Hematopoietic multipotent progenitor cell treated with erythropoietin and hydrocortisone succinate and interleukin-3 and kit ligand, for 17 days (in vitro differentiated cells): ENCODE measurements around the gene APOC3.
"Not testable (repeated sequence)": the region's sequence is repeated elsewhere in the genome, so short reads cannot be mapped to it uniquely, and the experiment has no call there.

ENCODE experiments used
- DNase-seq: peaks from one replicate; pipeline ENCODE4 v3.0.0-alpha.2; 2015; ENCODE audit warnings: low spot score

The APOC3 gene

DNA sequence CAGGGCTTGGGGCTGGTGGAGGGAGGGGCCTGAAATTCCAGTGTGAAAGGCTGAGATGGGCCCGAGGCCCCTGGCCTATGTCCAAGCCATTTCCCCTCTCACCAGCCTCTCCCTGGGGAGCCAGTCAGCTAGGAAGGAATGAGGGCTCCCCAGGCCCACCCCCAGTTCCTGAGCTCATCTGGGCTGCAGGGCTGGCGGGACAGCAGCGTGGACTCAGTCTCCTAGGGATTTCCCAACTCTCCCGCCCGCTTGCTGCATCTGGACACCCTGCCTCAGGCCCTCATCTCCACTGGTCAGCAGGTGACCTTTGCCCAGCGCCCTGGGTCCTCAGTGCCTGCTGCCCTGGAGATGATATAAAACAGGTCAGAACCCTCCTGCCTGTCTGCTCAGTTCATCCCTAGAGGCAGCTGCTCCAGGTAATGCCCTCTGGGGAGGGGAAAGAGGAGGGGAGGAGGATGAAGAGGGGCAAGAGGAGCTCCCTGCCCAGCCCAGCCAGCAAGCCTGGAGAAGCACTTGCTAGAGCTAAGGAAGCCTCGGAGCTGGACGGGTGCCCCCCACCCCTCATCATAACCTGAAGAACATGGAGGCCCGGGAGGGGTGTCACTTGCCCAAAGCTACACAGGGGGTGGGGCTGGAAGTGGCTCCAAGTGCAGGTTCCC is at the start of gene APOC3:
APOC3 (plus strand) TSS at position 383 of the 659 bp plus-strand sequence. CDS start 676 bp downstream, outside the sequence.
- no peak for DNase-seq

DNA sequence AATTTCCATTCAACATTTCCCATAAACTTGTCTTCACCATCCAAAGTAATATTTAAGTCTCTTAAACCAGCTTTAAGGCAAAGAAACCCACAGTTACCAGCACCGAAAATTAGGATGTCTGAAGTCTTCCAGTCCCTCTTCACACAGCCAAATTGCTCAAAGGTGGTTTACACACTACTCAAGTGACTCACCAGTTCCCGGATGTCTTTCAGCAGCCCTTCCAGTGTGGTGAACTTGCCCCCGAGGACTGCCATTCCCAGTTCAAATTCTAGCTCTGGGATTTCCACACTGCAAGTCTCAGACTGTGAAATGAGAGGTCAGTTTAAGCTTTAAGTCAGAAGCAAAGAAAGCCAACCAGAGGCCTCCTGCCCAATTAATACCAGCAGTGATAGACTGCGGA is 47.0 kb upstream of the APOC3 start:
- DNase-seq, result no peak

DNA sequence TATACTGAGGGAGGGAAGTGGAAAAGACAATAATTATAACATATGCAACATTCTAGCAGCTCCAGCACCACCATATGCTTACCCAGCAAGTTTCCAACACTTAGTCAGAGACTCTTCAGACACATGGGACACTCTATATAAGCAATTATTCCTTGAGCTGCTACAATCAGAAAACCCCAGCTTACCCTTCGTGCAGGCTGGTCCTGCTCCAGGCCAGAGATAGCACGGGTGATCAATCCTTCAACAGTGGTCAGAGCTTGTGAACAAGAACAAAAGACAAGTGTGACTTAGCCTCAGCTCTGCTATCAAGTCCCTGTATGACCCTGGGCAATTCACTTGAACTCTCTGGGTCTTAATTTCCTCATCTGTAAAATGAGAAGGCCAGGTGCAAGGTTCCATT is 43.4 kb upstream of the APOC3 start:
- no peak for DNase-seq

DNA sequence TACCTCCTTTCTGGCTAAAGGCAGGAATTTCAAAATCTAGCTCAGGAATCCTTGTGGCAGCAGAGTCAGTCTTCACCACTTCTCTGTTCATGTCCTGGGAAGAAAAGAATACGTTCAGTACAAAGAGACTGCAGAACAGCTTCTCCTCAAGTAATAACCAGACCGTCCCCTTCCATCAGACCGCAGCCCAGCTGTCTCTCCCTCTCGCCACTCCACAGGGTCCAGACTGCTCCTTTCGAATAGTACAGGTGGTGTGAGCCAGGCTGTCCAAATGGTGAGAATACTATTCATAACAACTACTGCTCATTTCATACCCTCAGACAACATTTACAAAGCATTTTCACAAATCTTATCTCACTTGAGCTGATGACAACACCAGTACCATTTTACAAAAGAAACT is 42.7 kb upstream of the APOC3 start:
- no peak for DNase-seq

DNA sequence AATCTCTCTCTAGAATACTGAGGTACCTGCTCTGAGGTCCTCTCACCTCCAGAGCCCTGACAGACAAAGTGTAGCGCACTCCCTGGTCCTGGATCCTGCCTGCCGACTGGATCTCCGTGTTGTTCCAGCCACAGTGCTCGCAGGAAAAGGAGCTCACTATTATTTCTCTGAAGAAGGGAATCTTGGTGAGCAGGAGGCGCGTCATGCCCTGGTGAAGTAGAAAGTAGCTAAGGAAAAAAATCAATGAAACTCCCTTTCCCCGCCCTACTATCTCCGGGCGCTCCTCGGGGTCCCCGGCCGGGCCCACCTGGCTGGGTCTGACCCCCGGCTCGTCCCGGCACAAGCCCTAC is 42.3 kb upstream of the APOC3 start:
- DNase-seq, result no peak

DNA sequence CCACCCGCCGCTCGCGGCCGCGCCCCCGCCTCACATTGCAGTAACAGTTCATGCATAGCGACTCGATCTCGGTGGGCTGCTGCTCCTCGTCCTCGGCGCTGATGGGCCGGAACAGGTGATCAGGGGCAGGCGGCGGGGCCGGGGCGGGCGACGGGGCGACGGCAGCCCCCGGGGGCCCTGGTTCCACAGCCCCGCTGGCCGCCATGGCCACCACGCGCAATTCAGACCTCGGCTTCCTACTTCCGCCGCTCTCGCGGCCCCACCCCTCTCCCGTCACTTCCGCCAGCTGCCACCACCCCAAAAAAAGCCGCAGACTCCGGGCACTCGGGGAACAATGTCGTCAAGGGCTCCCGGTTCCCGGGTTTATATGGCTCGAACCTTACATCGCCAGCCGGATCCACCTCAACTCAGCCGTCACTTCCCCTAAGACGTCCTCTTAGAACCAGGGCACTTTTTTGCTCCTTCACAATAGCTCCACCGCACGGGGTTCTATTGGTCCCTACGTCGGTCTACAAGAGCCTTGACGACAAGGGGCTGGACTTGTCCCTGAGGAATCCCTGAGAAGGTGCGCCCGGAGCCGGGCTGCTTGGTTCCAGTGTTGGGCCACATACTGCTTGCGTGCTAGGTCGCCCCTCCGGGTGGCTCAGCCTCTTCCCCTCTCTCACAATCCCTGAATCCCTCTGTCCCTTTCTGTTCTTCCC is 41.8 kb upstream of the APOC3 start, which contains the start of gene ZPR1:
ZPR1 (minus strand) TSS at position 238 of the 701 bp plus-strand sequence; CDS start at position 205, 33 bp downstream.
- DNase-seq, result peak; percentile 80

DNA sequence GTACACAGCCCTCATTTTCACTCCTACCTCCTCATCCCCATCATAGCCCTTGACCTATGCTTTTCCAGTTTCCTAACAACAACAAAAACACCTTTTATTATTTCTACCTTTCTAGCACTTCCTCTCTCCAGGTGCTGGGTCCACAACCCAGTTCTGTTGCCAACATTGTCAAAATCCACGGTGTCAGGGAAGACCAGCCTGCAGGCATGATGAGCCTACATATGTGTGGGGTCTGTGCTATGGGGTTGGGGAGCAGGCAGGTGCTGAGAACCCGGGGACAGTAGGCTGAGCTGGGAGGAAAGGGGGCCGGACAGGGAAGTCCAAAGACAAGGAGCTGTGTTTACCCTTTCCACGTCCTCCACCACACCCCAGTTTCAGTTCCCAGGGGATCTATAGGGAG is 41.2 kb upstream of the APOC3 start:
- DNase-seq, result no peak

DNA sequence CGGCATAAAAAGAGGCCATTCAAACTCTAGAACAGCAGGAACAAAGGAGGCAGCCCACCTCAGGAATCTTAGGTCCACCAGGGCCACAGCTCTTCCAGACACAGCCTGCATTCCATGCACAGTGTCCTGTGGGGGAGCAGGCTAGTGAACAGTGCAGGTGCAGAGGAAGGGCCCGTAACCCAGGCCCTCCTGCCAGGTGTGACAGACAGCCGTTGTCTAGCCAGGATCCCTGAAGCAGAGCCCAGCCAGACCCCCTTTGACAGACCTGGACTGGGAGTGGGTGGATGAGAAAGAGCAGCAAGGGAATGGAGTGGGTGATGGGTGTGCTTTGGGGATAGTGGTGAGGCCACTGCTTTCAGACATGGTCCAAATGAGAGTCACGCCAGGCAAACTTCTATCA is 40.7 kb upstream of the APOC3 start:
- DNase-seq, result no peak

DNA sequence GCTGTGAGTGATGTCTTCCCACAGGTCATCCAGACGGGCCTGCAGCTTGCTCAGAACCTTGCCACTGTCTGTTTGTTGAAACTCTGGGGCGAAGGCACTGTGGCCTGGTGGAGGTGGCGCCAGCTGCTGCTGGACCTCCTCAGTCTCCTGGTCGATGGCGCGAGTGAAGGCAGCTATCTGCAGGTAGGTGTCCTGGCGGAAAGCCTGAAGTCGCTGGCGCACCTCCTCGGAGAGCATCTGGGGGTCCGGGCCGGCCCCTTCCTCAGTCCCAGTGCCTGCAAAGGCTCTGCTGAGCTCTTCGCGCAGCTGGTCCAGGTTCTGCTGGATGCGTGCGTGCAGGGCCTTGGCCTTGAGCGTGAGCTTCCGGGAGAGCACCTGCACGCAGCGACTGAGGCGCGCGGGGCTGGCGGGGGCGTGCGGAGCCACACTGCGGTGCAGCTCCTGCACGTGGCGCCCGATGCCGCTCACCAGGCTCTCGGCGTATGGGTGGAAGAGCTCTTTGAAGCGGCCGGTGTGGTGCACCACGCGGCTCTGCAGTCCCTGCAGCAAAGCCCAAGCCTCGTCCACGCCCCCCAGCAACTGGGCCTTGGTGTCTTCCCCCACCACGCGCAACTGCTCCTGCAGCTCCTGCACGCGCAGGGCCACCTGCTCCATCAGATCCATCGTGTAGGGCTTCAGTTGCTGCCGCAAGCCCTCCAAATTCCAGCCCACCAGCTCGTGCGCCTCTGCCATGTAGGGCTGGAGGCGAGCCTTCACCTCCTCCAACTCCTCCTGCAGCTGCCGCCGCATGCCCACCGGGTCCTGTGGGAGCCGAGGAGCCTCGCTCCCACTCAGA is 39.3 kb upstream of the APOC3 start:
- no peak for DNase-seq

DNA sequence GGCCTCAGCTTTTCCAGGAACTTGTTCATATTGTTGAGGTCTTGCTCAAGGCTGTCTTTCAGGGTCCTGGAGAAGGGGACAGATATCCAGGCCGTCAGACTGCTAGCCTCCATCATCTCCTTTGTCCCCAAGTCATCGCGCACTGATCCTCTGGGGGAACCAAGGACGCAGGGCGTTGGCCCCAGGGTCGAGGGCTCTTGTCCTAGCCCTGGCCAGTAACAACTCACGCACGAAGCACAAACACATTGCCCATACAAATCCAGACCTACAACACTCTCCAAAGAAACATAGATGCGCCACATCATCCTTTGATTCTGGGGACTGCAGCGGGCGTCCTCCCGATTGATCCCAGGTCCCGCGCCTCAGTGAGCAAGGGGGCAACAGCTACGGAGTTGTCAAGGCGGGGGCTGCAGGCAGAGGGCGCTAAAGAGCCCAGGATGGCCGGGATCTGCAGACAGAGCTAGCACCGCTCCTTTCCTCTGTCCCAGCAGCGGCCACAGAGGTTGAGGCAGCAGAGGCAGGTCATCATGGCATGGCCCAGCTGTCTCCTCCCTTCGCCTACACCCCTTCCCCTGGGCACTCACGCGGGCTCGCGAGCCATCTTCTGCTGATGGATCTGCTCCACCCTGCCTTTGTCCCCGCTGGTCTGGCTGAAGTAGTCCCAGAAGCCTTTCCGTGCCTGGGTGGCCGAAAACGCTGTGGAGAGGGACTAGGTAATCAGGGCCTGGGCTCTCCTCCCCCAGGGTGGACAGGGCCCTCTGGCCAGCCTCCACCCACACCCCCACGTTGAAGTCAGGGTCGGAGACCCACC is 38.5 kb upstream of the APOC3 start:
- DNase-seq, result peak; percentile 68

DNA sequence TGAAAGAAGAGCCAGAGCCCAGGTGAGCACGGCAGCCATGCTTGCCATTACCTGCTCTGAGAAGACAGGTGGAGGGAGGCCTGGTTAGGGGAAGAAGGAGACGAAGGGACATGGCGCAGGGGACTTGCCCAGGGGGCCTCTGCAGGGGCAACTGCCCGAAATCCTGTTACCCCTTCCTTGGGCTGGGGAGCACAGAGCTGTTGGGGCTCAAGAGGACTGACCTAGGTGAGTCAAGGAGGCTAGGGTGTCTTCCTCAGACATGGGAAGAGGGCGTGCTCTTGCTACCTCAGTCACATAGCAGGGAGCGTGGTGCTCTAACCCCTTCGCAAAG is 37.9 kb upstream of the APOC3 start, which contains the start of gene APOA5:
APOA5 (minus strand) TSS at position 67 of the 331 bp plus-strand sequence; CDS start at position 48, 19 bp downstream.
- no peak for DNase-seq

DNA sequence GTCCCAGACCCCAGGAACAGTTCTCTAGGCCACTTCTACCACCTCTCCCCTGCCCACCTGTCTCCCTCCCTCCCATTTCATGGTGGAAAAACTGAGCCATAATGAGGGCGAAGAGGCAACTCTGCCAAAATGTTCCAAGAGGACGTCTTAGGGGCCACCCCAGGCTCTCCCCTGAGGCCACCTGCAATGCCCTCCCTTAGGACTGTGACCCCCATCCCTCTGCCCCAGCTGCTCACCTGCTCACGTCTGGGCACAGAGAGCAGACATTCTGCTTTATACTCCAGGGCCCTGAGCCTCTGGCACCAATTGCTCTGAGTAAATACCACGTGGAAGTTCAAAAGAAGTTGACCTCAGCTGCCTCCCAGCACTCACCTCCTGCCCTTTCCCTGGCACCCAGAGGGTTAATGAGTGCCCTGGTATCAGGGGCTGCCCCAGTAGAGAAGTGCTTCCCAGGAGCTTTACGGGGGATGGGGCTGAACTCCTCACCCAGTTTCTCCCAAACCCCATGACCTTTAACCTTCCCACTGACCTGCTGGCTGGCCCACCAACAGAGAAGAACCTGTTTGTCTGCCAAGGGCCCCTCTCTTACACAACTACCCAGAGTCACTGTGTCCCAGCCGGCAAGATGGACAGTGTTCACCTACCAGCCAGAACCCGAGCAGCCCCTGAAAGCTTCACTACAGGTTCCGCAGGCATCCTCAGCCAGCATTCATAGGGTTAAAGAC is 37.4 kb upstream of the APOC3 start:
- no peak for DNase-seq

DNA sequence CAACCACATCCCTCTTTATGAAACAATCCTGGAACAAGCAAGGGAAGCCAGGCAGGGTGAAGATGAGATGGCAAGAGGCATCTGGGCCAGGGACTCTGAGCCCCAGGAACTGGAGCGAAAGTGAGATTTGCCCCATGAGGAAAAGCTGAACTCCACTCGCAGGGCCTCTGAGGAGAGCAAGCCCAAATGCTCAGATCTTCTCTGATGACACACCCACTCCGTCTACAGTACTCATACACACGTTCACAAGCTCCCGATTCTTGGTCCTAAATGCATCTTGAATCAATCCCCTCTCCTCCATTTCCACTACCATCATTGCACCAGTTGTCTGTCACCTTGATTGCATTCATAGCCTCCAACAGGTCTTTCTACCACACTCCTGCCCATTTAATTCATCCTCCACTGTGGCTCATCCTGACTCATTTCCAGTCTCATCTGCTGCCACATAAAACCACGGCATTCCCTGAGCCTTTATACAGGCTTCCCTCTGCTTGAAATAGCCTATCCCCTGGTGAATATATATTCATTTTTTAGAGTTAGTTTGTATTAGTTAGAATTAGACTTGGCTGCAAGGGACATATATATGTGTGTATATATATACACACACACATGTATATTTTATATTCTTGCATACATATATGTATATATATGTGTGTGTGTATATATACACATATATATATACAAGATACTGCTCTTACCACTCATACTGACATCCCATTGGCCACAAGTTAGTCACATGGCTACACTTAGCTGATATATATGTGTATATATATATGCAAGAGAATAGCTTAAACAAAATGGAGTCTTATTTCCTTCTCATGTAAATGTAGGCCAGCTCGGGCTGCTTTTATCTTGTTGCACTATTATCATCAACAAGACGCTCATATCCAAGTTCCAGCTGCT is 36.6 kb upstream of the APOC3 start:
- no peak for DNase-seq

DNA sequence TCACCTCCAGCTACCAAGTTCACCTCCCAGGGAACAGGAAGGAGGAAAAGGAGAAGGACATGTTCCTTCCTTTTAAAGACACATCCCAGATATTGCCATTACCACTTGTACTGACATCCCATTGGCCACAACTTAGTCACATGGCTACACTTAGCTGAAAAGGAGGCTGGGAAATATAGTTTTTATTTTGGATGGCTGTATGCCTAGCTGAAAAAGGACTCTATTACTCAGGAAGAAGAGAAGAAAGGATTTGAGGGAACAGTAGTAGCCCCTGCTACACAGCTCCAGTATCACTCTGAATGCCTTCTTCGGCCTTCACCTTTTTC is 36.0 kb upstream of the APOC3 start:
- no peak for DNase-seq

DNA sequence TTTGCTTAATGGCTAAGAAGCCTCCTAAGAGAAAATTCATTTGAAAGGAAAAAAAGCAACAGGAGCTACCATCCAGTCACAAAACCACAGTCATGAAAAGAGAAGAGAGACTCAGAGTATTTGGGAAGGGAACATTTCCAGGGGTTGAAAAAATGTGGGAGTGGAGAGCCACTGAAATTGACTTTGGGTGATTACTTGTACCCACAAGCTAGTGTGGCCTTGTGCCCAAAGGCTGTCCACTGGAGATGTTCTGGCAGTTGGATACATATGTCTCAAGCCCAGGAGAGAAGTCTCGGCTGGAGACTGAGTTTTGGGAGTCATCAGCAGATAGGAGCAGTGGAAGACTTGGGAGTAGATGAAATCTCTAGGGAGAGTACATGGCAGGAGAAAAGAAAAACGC is 34.9 kb upstream of the APOC3 start:
- DNase-seq, result no peak

DNA sequence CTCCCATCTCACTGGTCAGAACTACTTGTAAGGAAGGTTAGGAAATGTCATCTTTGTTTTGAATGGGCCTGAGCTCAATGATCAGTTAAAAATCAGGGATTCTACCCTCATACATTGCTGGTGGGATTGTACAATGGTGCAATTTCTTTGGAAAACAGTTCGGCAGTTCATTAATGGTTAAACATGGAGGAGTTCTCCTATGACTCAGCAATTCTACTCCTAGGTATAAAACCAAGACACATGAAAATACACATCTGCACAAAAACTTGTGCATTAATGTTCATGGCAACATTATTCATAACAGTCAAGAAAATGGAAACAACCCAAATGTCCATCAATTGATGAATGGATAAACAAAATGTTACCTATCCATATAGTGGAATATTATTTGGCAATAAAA is 33.2 kb upstream of the APOC3 start:
- no peak for DNase-seq

DNA sequence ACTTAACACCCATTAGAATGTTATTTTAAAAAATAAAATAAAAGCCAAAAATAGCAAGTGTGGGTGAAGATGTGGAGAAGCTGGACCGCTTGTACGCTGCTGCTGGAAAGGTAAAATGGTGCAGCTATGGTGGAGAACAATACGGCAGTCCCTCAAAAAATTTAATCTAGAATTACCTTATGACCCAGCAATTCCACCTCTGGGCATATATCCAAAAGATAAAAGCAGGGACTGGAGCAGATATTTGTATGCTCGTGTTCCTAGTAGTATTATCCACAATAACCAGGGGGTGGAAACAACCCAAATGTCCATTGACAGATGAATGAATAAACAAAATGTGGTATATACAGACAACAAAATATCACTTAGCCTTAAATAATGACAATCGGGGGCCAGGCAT is 31.9 kb upstream of the APOC3 start:
- DNase-seq, result no peak

DNA sequence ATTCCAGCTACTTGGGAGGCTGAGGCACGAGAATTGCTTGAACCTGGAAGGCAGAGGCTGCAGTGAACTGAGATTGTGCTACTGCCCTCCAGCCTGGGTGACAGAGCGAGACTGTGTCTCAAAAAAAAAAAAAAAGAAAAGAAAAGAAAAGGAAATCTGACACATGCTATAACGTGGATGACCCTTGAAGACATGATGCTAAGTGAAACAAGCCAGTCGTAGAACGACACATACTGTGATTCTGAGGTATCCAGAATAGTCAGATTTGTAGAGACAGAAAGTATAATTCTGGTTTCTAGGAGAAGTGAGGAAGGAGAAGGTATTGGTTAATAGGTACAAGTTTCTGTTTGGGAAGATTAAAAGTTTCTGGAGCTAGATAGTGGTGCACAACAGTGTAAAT is 31.3 kb upstream of the APOC3 start:
- no peak for DNase-seq

DNA sequence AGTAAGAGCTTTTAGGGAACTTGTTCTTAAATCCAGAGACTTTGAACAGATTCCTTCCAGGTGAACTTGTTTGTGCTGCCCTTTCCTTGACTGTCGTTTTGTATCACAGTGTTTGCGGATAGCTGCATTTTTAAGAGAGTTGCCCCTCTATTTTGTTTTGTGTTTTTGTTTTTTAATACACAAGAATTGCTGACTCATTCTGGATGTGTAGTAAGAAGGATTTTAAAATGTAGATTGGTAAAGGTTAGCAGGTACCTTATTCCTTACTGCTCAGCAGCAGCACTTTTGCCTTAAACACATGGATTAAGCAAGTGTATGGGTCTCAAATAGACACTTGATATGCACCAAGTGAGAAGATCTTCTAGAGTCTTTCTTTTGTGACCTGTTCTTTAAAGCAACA is 29.1 kb upstream of the APOC3 start:
- no peak for DNase-seq

DNA sequence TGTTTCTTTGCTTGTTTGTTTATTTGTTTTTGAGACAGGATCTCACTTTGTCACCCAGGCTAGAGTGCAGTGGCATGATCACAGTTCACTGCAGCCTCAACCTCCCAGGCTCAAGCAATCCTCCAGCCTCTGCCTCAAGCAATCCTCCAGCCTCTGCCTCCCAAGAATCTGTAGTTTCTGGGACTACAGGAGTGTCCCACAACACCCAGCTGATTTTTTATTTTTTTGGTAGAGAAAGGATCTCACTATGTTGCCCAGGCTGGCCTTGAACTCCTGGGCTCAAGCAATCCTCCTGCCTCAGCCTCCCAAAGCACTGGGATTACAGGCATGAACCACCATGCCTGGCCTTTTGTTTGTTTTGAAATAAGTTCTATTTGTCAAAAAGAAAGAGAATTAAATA is 28.0 kb upstream of the APOC3 start:
- DNase-seq, result not testable (repeated sequence)

DNA sequence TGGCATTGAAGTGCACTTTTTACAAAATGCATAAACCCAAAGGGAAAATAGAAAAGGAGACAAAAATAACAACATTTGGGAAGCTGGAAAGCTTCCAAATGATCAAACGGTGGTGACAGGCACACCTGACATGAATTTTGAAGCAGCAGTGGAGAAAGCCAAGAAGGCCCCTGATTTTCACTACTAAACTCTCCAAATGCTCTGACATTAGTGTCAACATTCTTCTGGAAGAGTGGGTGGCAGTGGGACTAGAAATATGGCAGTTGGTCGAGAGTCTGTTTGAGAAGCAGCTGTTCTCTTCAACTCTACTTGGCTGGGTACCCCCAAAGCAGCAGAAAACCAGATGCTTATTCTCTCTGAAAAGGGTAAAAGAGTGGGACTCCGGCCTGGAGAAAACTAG is 25.7 kb upstream of the APOC3 start:
- DNase-seq, result no peak
